HEK293 (cell line): ENCODE results near the gene ELAVL2.

Experiments
- CTCF ChIA-PET: fragments of 350-600 bp; formaldehyde crosslinking; extraction: SDS; loops from one replicate; lab custom pipeline; 2021; ENCODE audit warnings: antibody characterized with exemption; lab: Yijun Ruan, JAX
- POLR2A ChIA-PET: fragments of 300-600 bp; formaldehyde crosslinking; extraction: SDS; loops from one replicate; lab custom pipeline; 2020; ENCODE audit warnings: antibody characterized with exemption, inconsistent platforms; lab: Yijun Ruan, JAX
- H3K27ac ChIP-seq: fragments of 200-500 bp; sonication (Bioruptor generic); 2 replicates; pipeline ENCODE4 v1.5.1; 2014; ENCODE audit warnings: low read depth, low read length, control low read depth, inconsistent platforms; ENCODE audit errors: extremely low read depth
- H3K36me3 ChIP-seq, 2 experiments: fragments of 200-500 bp in 1 of 2; sonication (Bioruptor generic) in 1 of 2; 1 replicate in 1 of 2; 2 replicates in 1 of 2; pipeline ENCODE4 v1.5.1; 2014 to 2017; ENCODE audit warnings: inconsistent platforms in 2 of 2, low read length in 2 of 2; ENCODE audit not compliant: control insufficient read depth in 2 of 2, insufficient read depth in 1 of 2
- H3K4me1 ChIP-seq: fragments of 200-500 bp; sonication (Bioruptor generic); 2 replicates; pipeline ENCODE4 v1.5.1; 2014; ENCODE audit warnings: mild to moderate bottlenecking, low read length, inconsistent platforms; ENCODE audit not compliant: control insufficient read depth, insufficient read depth
- H3K4me3 ChIP-seq: 2 replicates; pipeline ENCODE4 v1.5.1; 2011; ENCODE audit warnings: low read depth, mild to moderate bottlenecking, control low read depth, low read length, moderate library complexity
- H3K9me3 ChIP-seq: fragments of 200-500 bp; sonication (Bioruptor generic); 2 replicates; pipeline ENCODE4 v1.5.1; 2014; ENCODE audit warnings: low read depth, low read length, inconsistent platforms; ENCODE audit not compliant: control insufficient read depth, insufficient read depth
- MYNN ChIP-seq: fragments of 450-650 bp; formaldehyde crosslinking; IDR thresholded peaks from 2 replicates; pipeline ENCODE4 v1.5.1; 2016; ENCODE audit warnings: missing biosample characterization, missing genetic modification characterization, borderline replicate concordance
- SCRT1 ChIP-seq: fragments of 450-650 bp; formaldehyde crosslinking; IDR thresholded peaks from 2 replicates; pipeline ENCODE4 v1.5.1; 2016; ENCODE audit warnings: missing biosample characterization, missing genetic modification characterization, borderline replicate concordance
- SP7 ChIP-seq: fragments of 450-650 bp; formaldehyde crosslinking; IDR thresholded peaks from 2 replicates; pipeline ENCODE4 v1.5.1; 2016; ENCODE audit warnings: missing biosample characterization, missing genetic modification characterization
- ZEB2 ChIP-seq: fragments of 450-650 bp; formaldehyde crosslinking; IDR thresholded peaks from 2 replicates; pipeline ENCODE4 v1.5.1; 2016; ENCODE audit warnings: missing biosample characterization, missing genetic modification characterization
- ZNF121 ChIP-seq: fragments of 450-650 bp; formaldehyde crosslinking; IDR thresholded peaks from 2 replicates; pipeline ENCODE4 v1.5.1; 2016; ENCODE audit warnings: missing biosample characterization, missing genetic modification characterization
- ZNF302 ChIP-seq: fragments of 450-650 bp; formaldehyde crosslinking; IDR thresholded peaks from 2 replicates; pipeline ENCODE4 v1.5.1; 2016; ENCODE audit warnings: missing biosample characterization, missing genetic modification characterization, low read depth
- ZNF366 ChIP-seq: fragments of 450-650 bp; formaldehyde crosslinking; conservative IDR thresholded peaks from 2 replicates; pipeline ENCODE4 v1.5.1; 2016; ENCODE audit warnings: missing biosample characterization, missing genetic modification characterization
- ZNF521 ChIP-seq: fragments of 450-650 bp; formaldehyde crosslinking; IDR thresholded peaks from 2 replicates; pipeline ENCODE4 v1.5.1; 2017; ENCODE audit warnings: missing biosample characterization, mild to moderate bottlenecking, missing genetic modification characterization
- ZNF658 ChIP-seq: fragments of 450-650 bp; formaldehyde crosslinking; IDR thresholded peaks from 2 replicates; pipeline ENCODE4; 2016; ENCODE audit warnings: missing biosample characterization, missing genetic modification characterization
- ZNF707 ChIP-seq: fragments of 450-650 bp; formaldehyde crosslinking; IDR thresholded peaks from 2 replicates; pipeline ENCODE4 v1.5.1; 2016; ENCODE audit warnings: missing biosample characterization, missing genetic modification characterization
- TF ChIP-seq, protein P1 (sequence below): fragments of 450-650 bp; formaldehyde crosslinking; IDR thresholded peaks from 2 replicates; pipeline ENCODE4 v1.5.1; 2016; ENCODE audit warnings: missing biosample characterization, missing genetic modification characterization
- TF ChIP-seq, protein P2 (sequence below): fragments of 450-650 bp; formaldehyde crosslinking; conservative IDR thresholded peaks from 2 replicates; pipeline ENCODE4 v1.5.1; 2016; ENCODE audit warnings: low read depth, missing biosample characterization, missing genetic modification characterization
- TF ChIP-seq, protein P3 (sequence below): fragments of 450-650 bp; formaldehyde crosslinking; IDR thresholded peaks from 2 replicates; pipeline ENCODE4 v1.5.1; 2016; ENCODE audit warnings: missing biosample characterization, missing genetic modification characterization
- TF ChIP-seq, protein P4 (sequence below): fragments of 450-650 bp; formaldehyde crosslinking; IDR thresholded peaks from 2 replicates; pipeline ENCODE4 v1.5.1; 2016; ENCODE audit warnings: missing biosample characterization, missing genetic modification characterization

ELAVL2 gene

DNA sequence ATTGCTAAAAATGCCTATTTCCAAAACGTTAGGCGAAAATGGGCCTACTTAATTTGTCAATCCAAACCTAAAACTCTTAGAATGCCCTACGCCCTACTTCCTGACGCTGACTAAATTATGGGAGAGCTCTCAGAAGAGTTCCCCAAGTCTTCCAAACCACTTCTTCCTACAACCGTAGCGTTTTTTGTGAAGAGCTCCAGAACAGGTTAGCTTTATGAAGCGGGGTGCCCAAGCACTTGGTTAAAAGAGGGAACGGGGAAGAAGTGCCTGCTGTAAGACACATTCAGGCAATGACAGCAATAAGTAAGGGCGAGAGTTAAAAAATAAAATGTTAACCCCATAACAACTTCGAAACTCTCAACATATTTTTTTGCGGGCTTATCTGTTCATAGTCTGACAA, 2.8 kb downstream of the ELAVL2 start:
- TF ChIP-seq ZEB2 (tag by site-specific recombination) (no peak), SCRT1 (tag by site-specific recombination) (no peak), SP7 (no peak), ZNF302 (tag by site-specific recombination) (no peak), ZNF121 (tag by site-specific recombination) (no peak), ZNF366 (tag by site-specific recombination) (no peak), ZNF658 (tag by site-specific recombination) (no peak), ZNF521 (no peak), ZNF707 (tag by site-specific recombination) (no peak), MYNN (tag by site-specific recombination) (no peak)
- TF ChIP-seq, protein P1, sequence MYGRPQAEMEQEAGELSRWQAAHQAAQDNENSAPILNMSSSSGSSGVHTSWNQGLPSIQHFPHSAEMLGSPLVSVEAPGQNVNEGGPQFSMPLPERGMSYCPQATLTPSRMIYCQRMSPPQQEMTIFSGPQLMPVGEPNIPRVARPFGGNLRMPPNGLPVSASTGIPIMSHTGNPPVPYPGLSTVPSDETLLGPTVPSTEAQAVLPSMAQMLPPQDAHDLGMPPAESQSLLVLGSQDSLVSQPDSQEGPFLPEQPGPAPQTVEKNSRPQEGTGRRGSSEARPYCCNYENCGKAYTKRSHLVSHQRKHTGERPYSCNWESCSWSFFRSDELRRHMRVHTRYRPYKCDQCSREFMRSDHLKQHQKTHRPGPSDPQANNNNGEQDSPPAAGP = no peak
- TF ChIP-seq, protein P2, sequence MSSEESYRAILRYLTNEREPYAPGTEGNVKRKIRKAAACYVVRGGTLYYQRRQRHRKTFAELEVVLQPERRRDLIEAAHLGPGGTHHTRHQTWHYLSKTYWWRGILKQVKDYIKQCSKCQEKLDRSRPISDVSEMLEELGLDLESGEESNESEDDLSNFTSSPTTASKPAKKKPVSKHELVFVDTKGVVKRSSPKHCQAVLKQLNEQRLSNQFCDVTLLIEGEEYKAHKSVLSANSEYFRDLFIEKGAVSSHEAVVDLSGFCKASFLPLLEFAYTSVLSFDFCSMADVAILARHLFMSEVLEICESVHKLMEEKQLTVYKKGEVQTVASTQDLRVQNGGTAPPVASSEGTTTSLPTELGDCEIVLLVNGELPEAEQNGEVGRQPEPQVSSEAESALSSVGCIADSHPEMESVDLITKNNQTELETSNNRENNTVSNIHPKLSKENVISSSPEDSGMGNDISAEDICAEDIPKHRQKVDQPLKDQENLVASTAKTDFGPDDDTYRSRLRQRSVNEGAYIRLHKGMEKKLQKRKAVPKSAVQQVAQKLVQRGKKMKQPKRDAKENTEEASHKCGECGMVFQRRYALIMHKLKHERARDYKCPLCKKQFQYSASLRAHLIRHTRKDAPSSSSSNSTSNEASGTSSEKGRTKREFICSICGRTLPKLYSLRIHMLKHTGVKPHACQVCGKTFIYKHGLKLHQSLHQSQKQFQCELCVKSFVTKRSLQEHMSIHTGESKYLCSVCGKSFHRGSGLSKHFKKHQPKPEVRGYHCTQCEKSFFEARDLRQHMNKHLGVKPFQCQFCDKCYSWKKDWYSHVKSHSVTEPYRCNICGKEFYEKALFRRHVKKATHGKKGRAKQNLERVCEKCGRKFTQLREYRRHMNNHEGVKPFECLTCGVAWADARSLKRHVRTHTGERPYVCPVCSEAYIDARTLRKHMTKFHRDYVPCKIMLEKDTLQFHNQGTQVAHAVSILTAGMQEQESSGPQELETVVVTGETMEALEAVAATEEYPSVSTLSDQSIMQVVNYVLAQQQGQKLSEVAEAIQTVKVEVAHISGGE (tag by site-specific recombination) = no peak
- TF ChIP-seq, protein P3, sequence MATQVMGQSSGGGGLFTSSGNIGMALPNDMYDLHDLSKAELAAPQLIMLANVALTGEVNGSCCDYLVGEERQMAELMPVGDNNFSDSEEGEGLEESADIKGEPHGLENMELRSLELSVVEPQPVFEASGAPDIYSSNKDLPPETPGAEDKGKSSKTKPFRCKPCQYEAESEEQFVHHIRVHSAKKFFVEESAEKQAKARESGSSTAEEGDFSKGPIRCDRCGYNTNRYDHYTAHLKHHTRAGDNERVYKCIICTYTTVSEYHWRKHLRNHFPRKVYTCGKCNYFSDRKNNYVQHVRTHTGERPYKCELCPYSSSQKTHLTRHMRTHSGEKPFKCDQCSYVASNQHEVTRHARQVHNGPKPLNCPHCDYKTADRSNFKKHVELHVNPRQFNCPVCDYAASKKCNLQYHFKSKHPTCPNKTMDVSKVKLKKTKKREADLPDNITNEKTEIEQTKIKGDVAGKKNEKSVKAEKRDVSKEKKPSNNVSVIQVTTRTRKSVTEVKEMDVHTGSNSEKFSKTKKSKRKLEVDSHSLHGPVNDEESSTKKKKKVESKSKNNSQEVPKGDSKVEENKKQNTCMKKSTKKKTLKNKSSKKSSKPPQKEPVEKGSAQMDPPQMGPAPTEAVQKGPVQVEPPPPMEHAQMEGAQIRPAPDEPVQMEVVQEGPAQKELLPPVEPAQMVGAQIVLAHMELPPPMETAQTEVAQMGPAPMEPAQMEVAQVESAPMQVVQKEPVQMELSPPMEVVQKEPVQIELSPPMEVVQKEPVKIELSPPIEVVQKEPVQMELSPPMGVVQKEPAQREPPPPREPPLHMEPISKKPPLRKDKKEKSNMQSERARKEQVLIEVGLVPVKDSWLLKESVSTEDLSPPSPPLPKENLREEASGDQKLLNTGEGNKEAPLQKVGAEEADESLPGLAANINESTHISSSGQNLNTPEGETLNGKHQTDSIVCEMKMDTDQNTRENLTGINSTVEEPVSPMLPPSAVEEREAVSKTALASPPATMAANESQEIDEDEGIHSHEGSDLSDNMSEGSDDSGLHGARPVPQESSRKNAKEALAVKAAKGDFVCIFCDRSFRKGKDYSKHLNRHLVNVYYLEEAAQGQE (tag by site-specific recombination) = no peak
- TF ChIP-seq, protein P4, sequence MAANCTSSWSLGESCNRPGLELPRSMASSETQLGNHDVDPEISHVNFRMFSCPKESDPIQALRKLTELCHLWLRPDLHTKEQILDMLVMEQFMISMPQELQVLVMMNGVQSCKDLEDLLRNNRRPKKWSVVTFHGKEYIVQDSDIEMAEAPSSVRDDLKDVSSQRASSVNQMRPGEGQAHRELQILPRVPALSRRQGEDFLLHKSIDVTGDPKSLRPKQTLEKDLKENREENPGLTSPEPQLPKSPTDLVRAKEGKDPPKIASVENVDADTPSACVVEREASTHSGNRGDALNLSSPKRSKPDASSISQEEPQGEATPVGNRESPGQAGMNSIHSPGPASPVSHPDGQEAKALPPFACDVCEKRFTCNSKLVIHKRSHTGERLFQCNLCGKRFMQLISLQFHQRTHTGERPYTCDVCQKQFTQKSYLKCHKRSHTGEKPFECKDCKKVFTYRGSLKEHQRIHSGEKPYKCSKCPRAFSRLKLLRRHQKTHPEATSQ (tag by site-specific recombination) = no peak
- Histone ChIP-seq H3K9me3 (no peaks in the 10 kb centered on the region), H3K27ac (no peak overlapping the region), H3K4me3 (no peak overlapping the region), H3K36me3 (no peaks in the 10 kb centered on the region), H3K4me1 (peaks cover 8% of the 10 kb centered on the region; the same call in 1 of the 2 replicates)
- ChIA-PET POLR2A (interaction anchor here (1.5 kb wide), 1 partner anchor 54 kb away, joined by 3 read pairs; no protein-coding TSS in a partner anchor), CTCF (interaction anchor here (0.7 kb wide), 1 partner anchor 1496 kb away, joined by 6 read pairs; no protein-coding TSS in a partner anchor)
